GM18520 (cell line): ENCODE measurements around the gene PAX9.

Experiments used
- ATAC-seq: cut with Tn5 transposase; IDR thresholded peaks from one replicate; pipeline ENCODE4 v1.9.1; 2021; ENCODE audit not compliant: unreplicated experiment

The PAX9 gene

DNA sequence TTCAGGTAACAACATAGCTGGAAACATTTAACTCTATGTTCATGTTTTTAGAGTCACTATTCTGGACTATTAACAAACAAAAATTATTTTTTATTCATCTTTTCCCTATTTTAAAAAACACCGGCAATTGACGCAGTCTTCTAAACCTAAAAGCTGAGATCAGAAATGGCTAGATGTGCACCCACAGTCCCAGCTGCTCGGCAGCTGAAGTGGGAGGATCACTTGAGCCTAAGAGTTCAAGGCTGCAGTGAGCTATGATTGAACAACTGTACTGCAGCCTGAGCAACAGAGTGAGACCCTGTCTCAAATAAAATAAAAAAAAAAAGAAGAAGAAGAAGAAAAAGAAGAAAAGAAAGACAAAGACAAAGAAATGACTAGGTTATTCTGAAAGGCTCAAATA is 64.5 kb downstream of the PAX9 start:
- ATAC-seq, result no peak
